GM21381 (cell line): Measurements from ENCODE around the gene MYRF.
A peak's percentile ranks its signal among the peaks of the same experiment; 100 is the strongest.

Experiments used
- ATAC-seq: cut with Tn5 transposase; IDR thresholded peaks from one replicate; pipeline ENCODE4 v1.9.1; 2021; ENCODE audit warnings: mild to moderate bottlenecking, moderate library complexity; ENCODE audit not compliant: unreplicated experiment

MYRF gene

DNA sequence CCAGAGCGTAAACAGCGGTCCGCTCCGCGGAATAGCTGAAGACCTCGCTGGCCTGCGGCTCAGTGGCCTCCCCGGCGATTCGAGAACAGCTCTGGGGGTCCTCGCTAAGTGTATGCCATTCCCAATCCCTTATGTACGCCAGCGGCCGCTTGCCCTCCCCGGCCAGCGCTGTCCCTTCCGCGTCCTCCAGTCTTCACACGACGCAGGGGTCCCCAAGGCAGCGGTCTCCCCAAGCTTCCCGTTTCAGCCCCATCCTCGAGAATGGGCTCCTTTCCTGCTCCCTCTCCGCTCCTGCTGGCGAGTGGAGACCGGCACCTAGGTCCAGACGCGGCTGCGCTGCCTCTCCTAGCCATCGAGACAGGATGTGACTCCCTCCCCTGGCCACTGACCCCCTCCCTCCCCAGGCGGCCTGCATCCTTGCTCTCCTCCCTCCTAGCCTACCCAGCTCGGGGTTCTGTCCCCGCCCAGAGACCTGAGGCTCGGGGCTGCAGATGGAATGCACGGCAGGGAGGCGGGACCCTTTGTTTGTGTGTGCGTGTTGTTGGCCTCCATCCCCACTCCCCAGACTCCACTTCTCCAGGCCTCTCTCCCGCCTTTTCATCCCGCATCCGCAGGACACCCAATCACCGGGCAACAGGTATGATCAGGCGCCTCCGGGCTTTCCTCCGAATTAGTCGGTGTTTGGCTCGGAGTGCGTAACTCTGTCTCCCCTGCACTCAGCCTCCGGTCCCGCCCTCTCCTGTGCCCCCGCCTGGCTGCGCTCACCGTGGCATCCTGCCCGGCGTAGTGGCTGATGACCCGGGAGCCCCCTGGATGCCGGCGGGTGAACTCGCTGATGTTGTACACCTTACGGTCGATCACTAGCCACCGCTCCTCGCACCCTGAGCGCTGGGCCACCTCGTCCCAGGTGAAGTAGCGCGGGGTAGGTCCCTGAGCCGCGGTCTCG lies 63.6 kb downstream of the MYRF start:
- peak; percentile 24 for ATAC-seq

DNA sequence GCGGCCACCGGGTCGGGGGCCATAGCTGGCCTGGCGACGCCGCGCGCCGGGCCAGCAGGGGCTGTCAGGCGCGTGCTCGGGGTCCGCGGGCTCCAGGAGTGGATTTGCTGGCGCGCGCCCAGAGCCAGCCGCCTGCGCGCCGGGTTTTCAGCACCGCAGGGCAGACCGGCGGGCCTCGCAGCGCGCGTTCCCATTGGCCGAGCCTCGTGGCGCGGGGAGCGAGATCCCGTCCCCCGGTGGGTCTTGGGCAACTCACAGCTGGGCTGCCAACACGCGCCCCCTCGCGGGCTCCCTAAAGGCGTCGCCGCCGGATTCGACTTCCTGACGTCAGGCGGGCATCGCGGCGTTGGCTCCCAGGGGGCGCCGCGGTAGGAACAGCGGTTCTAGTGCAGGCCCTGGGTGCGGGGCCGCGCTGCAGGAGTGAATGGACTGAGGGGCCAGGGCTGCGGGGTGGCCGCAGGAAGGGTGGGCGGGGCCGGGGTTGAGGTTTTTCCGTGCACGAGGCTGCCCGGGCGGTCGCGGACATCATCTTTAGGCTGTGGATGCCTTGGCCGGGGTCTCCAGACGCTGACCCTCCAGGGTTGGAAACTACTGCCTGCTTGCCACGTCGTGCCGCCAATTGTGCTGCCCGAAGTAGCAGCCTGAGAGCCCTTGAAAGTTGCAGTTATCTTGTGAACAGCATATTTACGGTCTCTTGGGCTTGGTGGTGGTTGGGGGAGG lies 64.5 kb downstream of the MYRF start, which contains the start of gene FADS1:
Gene FADS1, minus strand, starts transcription at position 268 of the 720 bp plus-strand sequence. Its CDS starts 74 bp downstream, at position 194.
- ATAC-seq = peak; percentile 42

DNA sequence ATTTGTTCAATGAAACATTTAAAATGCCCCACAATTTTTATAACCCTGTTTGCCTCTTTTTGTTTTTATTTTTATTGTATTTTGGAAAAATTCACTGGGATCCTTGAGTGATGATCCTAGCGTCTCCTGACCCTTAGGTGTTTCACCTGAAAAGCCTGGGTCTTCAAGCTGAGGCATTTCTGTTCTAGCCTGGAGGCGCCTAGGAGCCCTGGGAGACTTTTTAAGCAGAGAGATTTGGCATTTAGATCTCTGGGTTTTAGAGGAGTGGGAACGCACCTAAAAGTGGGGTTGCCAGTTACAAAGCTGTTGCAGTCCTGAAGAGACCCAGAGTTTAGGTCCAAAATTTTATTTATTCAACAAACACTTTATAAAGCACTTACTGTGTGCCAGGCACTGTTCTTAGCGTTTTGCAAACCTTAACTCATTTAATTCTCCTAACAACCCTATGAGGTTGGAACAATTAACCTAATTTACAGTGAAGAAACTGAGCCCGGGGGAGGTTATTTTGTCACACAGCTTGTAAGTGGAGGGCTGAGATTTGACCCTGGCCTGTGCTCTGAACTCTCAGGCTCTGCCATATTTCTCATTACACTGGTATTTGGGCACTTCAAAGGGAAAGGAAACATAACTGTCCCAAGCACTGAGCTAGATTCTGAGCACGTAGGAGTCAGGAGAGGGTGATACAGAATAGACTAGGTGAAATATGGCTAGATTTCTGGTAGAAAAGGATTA lies 65.2 kb downstream of the MYRF start:
- no peak for ATAC-seq

DNA sequence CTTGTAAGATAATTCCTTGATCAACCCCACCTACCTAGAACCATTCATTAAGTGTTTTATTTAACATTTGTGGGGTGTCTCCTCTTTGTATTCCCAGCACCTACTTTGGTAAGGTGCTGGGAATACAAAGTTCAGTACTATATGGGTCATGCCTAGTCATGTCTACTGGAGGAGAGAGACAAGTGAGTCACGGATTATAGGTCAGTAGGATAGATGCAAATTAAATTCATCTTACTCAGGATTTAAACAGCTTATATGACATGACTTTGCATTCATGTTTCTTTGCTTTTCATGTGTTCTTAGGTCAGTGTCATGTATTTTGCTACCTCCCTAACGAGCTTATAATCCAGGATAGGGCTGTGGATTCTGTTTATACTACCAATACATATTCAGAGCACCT lies 67.7 kb downstream of the MYRF start:
- ATAC-seq = no peak

DNA sequence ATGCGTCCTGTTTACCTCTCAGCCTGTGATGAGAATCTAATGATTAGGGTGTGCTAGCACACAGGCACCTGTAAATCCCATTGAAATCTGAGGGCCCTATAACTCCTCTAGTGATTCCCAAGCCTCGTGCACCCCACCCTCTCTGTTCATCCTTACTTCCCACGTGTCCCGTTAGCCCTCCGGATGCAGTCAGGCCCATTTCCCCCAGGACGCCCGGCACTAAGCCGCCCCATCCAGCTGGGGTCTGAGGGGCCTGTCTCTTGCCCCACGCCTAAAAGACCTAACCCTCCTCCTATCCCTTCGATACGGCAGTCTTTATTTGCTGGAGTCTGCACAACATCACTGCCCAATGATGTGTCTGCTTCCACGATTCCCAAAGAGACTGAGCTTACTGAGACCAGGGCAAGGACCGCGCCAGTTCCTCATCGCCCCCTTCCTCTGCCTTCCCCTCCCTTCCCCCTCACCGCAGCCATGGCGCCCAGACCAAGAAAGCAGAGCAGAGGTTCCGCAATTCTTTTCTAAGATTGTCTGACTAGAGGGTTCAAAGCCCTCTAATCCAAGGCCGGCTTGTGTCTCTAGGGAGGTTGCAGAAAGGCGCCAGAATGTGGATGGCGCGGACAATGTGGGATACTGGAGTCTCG lies 74.6 kb downstream of the MYRF start:
- ATAC-seq = no peak

DNA sequence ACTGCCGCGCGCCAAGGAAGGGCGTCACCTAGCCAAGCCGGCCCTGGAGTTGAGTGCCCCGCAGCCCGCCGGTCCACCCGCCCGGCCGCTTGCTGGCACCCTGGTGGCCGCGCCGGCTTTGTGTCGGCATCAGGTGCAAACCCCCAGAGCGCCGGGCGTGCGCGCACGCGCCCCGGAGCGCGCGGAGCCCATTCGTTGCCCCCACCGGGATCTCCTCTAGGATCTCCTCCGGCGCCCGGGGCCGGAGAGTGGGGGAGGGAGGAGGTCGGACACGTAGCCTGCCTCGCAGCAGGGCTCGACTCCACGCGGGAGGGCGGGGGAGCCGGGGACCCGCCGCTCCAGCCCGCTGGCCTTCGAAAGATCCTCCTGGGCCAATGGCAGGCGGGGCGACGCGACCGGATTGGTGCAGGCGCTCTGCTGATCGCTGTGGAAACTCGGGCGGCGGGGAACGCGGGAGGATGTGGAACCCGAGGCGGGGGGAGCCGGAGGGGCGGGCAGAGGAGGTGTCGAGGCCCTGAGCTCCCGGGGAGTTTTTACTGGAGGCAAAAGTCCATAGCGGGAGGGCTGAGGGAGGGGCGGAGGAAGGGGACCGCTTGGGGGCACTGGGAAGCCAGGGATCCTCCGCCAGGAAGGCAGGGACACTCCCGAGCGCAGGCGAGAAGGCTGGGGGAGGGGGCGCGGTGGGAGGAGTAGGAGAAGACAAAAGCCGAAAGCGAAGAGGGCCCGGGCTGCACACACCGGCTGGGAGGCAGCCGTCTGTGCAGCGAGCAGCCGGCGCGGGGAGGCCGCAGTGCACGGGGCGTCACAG lies 75.3 kb downstream of the MYRF start, which contains the start of gene FADS2:
Gene FADS2, plus strand, starts transcription at position 730 of the 808 bp plus-strand sequence. CDS start 91 bp downstream, outside the sequence.
- ATAC-seq = peak; percentile 68

DNA sequence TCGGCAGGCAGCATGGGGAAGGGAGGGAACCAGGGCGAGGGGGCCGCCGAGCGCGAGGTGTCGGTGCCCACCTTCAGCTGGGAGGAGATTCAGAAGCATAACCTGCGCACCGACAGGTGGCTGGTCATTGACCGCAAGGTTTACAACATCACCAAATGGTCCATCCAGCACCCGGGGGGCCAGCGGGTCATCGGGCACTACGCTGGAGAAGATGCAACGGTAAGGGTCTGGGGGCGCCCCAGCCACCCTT lies 75.9 kb downstream of the MYRF start:
- ATAC-seq = no peak

DNA sequence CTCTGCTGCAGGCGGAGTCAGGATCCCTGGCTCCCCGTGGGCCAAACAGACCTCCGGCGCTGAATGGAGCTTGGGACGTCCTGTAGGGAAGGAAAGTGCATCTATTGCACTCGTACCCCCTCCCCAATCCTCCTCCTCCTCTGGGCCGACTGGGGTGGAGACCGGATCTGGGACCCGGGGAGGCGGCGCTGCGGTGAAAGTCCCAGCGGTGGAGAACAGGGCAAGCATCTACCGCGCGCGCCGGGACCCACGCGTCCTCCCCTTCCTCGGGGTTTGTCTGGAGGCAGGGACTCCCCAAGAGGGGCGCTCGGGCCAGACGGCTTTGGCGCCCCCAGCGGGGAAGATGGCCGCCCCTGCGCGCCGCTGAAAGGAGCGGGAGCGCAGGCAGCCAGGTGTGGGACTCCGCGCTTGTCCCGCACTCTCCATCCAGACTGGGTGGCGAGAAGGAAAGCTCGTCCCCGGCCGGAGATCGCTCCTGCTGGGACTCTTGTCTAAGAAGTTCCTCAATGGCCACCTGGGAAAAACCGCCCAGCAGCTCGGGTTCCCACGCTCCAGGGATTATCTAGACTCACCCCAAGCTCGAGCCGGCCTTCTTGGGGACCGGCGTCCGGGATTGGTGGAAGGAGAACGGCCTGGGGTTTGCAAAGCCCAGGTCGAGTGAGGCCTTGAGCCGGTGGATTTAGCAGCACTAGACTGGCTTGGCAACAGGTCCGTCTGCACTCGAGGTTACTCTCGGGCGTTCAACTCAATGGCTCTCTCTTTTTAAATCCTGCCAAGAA lies 76.4 kb downstream of the MYRF start:
- ATAC-seq = peak; percentile 24

DNA sequence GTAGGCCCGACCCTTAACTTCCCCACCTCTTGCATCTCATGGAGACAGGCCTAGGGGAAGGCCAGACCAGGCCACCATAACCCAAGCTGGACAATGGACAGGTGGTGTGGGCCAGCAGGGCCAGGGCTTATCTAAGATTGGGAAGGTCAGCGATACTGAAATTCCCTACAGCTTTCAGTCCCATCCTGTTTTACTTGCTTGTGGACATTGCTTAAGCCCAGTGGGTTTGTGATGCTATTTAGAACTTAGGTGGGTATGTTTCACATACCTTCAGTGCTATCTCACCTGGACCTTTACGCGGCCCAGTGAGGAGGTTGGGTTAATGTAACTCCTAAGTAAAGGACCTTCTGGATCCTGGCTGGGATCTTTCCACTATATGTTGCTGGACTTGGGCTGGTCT lies 77.4 kb downstream of the MYRF start:
- no peak for ATAC-seq

DNA sequence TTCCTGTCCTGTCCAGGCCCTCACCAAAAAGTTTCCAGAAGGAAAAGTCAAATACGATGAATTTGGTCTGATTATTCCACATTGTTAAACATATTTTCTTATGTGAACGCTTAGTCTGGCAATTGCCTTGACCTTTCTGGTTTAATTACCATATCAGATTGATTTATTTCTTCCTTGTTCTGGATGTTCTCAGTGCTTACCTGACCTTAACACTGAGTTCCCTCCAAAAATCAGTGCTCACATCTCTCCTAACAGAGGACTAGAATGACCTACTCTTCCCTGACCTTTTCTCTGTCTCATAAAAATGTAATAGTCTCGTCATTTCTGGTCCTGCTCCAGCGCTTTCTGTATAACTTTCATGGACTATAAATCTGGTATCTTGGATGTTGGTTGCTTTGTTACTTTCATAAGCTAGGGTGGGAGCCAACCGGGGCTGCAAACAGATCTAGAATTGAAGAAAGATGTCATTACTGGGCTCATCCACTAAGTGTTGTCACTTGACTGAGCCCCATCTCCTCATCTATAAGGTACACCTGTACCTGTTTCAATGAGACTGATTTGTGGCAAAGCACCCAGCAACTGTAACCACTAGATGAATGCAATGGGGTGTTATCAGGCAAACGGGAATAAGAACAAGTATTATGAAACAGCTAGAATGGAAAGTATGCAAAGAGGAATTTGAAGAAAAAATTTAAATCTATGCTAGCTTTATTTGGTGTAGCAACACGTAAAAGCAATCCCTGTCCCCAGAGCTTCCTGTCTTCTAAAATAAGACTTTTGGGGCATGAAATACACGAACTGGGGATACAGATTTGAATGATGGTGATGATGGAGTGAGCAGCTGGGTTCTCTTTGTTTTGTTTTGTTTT lies 78.0 kb downstream of the MYRF start:
- no peak for ATAC-seq

DNA sequence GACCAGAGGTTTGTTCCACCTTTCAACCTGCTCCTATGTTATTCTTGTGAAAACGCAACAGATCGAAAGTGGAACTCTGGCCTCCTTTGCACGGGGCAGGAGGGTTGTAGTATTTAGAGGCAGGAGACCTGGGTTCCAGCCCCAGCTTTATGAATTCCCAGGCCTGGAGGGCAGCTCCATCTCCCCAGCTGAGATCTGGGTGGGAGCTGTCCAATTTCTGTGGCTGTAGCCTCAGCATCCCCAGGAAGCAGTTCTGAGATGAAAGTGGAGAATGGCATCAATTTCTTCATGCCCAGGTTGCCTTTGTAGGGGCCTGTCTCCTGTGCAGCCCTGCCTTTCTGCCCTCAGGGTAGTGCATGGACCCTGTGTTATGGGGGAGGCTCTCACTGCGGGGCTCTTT lies 79.8 kb downstream of the MYRF start:
- ATAC-seq = no peak

DNA sequence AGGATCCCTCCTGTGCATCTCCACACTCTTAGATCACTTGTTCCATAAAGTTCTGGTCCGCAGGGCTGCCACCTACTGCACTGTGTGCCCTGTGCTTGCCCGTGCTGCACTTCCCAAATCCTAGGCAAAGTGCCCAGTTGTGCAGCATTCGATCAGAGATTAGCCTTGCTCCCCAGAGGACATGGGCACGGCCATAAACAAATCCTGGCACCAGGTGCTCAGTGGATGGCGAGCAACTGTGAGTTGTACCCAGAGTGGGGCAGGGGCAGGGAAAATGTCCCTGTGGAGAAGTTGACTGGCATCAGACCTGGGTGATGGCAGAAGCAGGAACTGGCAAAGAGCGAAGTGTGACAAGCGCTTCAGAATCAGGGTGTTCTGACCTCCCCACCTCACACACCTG lies 80.3 kb downstream of the MYRF start:
- no peak for ATAC-seq

DNA sequence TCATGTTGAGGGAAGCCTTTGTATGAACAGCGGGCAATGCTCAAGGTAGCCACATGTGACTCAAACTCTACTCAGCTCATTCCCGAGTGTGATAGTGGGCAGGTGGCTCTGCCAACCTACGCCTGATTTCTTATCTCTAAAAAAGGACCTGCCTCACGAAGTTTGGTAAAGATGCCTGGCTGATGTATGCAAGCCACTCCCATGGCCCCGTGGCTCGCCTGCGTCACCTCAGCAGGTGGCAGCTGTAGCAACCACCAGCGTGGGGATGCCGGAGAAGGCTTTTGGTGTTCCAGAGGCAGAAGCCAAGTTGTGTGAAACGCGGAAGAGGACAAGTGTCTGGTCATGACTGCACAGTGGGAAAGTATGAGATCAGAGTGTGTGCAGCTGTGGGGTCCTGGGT lies 81.0 kb downstream of the MYRF start:
- no peak for ATAC-seq

DNA sequence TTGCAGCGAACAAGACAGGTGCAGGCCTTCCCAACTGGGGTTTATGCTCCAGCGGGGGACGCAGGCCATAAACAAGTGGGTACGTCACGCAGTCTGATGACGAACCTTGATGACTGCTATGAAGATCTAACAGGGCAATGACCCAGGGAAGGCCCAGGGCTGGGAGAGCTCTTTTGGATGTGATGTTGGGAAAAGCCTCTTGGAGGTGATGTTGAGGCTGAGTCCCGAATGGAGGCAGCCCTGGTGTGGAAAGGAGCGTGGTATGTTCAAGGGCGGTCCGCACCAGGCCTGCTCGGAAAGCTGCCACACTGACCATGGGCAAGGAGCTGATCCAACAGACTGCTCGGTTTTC lies 81.5 kb downstream of the MYRF start:
- ATAC-seq = no peak

DNA sequence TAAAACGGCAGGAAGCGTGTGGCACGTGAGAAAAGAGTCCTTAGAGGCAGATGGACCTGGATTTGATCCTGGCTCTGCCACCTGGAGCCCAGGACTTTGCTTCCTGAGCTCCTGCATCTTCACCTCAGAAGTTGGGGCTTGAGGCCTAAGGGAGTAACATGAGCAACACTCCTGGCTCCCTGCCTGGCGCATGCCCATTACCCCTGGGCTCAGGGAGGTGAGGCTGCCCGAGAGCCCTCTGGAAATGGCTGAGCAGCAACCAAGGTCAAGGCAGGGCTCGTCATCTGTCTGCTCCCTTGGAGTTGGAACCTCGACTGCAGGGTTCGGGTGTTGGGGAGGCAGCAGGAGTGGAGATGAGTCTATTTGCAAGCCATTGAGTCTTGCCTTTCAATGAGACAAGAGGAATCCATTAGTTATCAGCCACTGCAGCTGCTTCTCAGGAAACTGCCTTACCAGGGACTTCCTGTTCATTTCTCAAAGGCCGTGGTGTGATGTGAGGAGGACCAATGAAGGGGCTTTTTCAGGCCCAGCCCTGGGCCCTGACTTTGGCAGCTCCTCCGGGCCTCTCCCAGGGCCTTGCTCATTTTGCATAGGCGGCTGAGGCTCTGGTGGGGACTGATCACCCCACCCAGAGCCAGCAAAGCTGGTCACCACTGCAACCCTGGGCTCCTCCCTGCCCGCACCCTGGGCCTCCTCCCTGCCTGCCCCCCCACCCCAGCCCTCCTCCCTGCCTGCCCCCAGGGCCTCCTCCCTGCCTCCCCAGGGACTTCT lies 82.0 kb downstream of the MYRF start:
- peak; percentile 83 for ATAC-seq

DNA sequence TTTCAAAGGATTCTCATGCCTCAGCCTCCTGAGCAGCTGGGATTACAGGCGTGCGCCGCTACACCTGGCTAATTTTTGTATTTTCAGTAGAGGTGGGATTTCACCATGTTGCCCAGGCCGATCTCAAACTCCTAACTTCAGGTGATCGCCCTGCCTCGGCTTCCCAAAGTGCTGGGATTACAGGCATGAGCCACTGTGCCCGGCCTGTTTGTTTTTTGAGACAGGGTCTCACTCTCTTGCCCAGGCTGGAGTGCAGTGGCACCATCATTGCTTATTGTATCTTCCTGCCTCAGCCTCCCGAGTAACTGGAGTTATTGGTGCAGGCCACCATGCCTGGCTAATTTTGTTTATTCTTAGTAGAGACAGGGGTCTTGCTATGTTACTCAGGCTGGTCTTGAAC lies 83.8 kb downstream of the MYRF start:
- ATAC-seq = no peak

DNA sequence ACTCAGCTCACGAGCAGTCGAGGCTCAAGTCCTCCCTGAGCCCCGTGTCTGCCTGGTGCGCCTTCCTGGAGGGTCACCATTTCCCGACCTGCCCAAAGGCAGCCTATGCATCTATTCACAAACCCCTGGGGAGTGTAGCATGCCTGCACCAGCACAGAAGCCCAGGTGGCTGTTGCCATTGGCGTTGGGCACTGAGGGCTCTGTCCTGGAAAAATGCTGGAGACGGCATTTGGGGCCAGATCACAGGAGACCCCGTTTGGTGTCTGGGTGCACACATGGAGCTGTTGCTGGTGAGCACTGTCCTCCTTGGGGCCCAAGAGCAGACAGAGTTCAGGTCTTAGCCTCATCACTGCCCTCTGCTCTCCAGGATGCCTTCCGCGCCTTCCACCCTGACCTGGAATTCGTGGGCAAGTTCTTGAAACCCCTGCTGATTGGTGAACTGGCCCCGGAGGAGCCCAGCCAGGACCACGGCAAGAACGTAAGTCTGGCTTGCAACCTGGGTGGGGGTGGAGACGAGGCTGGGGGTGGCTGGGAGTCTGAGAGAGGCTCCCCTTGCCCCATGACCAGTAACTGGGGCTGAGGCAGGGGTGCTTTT lies 85.1 kb downstream of the MYRF start:
- ATAC-seq = no peak
